GM23338 (cell line): ENCODE data around the gene UNC45A.

Experiments used
- CREB1 ChIP-seq: fragments of 250-450 bp; sonication (Bioruptor Pico); IDR thresholded peaks from 2 replicates; pipeline ENCODE4 v1.5.0; 2020; ENCODE audit warnings: low read depth, mild to moderate bottlenecking, moderate library complexity
- CTCF ChIP-seq, 2 experiments: fragments of 200-600 bp in 1 of 2; sonication (generic) in 1 of 2; conservative IDR thresholded peaks; 2 replicates each; pipeline versions ENCODE4 v1.5.1 to v1.6.1; 2016 to 2017; ENCODE audit warnings: antibody characterized with exemption in 2 of 2, low read depth in 2 of 2, mild to moderate bottlenecking in 2 of 2, moderate library complexity in 1 of 2
- POLR2AphosphoS5 ChIP-seq: IDR thresholded peaks from 2 replicates; pipeline ENCODE4 v1.6.1; 2016; ENCODE audit warnings: antibody characterized with exemption, low read depth
- STAT1 ChIP-seq: IDR thresholded peaks from one replicate; pipeline ENCODE4 v1.6.1; 2016; ENCODE audit warnings: antibody characterized with exemption; ENCODE audit not compliant: unreplicated experiment

DNA sequence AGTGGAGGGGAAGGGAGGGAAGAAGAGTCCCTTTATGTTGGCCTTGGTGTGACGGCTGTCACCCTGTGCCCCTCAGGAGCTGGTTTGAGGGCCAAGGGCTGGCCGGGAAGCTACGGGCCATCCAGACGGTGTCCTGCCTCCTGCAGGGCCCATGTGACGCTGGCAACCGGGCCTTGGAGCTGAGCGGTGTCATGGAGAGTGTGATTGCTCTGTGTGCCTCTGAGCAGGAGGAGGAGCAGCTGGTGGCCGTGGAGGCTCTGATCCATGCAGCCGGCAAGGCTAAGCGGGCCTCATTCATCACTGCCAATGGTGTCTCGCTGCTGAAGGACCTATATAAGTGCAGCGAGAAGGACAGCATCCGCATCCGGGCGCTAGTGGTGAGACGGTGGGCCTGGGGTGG is 11.5 kb downstream of the UNC45A start:
- TF ChIP-seq CTCF (conservative IDR thresholded peaks at IDR 0.05; ENCODE audit: low read depth in 2 of 2) (no peak), POLR2AphosphoS5 (no peak), STAT1 (no peak), CREB1 (no peak)
